Mesendoderm (in vitro differentiated cells): ENCODE measurements around the gene LCE2C.
"Not testable (repeated sequence)": the region's sequence is repeated elsewhere in the genome, so short reads cannot be mapped to it uniquely, and the experiment has no call there.

ENCODE experiments used
- DNase-seq: peaks from one replicate; pipeline ENCODE4 v3.0.0; 2013
- H2AK5ac ChIP-seq: 2 replicates; pipeline ENCODE4 v1.6.1; 2013; ENCODE audit warnings: low read length, inconsistent platforms
- H2BK120ac ChIP-seq: 2 replicates; pipeline ENCODE4 v1.6.1; 2013; ENCODE audit warnings: low read depth, mild to moderate bottlenecking, low read length, moderate library complexity, mixed read lengths
- H2BK15ac ChIP-seq: replicated peaks from 2 replicates; pipeline ENCODE4 v1.6.1; 2013; ENCODE audit warnings: low read depth, mild to moderate bottlenecking, moderate library complexity
- H2BK5ac ChIP-seq: 2 replicates; pipeline ENCODE4 v1.6.1; 2013; ENCODE audit warnings: low read length, inconsistent platforms
- H3K18ac ChIP-seq: 2 replicates; pipeline ENCODE4 v1.6.1; 2013; ENCODE audit warnings: mild to moderate bottlenecking, low read length, mixed read lengths
- H3K23ac ChIP-seq: one replicate; pipeline ENCODE4 v1.6.1; 2013; ENCODE audit warnings: low read length
- H3K27ac ChIP-seq: 2 replicates; pipeline ENCODE4 v1.5.1; 2013; ENCODE audit warnings: low read depth, mild to moderate bottlenecking, inconsistent platforms, low read length, moderate library complexity
- H3K27me3 ChIP-seq: 2 replicates; pipeline ENCODE4 v1.6.1; 2013; ENCODE audit warnings: low read length, control low read depth, mild to moderate bottlenecking, inconsistent platforms; ENCODE audit not compliant: insufficient read depth, poor library complexity
- H3K36me3 ChIP-seq: 2 replicates; pipeline ENCODE4 v1.6.1; 2013; ENCODE audit warnings: low read length, inconsistent platforms; ENCODE audit not compliant: control insufficient read depth, insufficient read depth
- H3K4ac ChIP-seq: one replicate; pipeline ENCODE4 v1.6.1; 2013; ENCODE audit warnings: low read depth, mild to moderate bottlenecking, low read length, moderate library complexity
- H3K4me1 ChIP-seq: 2 replicates; pipeline ENCODE4 v1.6.1; 2013; ENCODE audit warnings: low read depth, low read length, inconsistent platforms; ENCODE audit not compliant: control insufficient read depth
- H3K4me2 ChIP-seq: 2 replicates; pipeline ENCODE4 v1.6.1; 2013; ENCODE audit warnings: low read length
- H3K4me3 ChIP-seq: 2 replicates; pipeline ENCODE4 v1.5.1; 2013; ENCODE audit warnings: mild to moderate bottlenecking, low read length
- H3K56ac ChIP-seq: one replicate; pipeline ENCODE4 v1.6.1; 2013; ENCODE audit warnings: low read length
- H3K79me1 ChIP-seq: 2 replicates; pipeline ENCODE4 v1.6.1; 2013; ENCODE audit warnings: low read length, inconsistent platforms
- H3K79me2 ChIP-seq: 2 replicates; pipeline ENCODE4 v1.6.1; 2013; ENCODE audit warnings: mild to moderate bottlenecking, low read length; ENCODE audit not compliant: control insufficient read depth, insufficient read depth
- H3K9ac ChIP-seq: 2 replicates; pipeline ENCODE4 v1.6.1; 2013; ENCODE audit warnings: low read length, inconsistent platforms
- H4K5ac ChIP-seq: one replicate; pipeline ENCODE4 v1.6.1; 2013; ENCODE audit warnings: low read length
- H4K8ac ChIP-seq: one replicate; pipeline ENCODE4 v1.6.1; 2013; ENCODE audit warnings: low read depth, mild to moderate bottlenecking, control low read depth, low read length, moderate library complexity
- WGBS: extraction: QIAGEN DNeasy Blood & Tissue Kit; methylation state at CpG from one replicate; pipeline ENCODE4 v1.1.7; 2013; ENCODE audit warnings: low lambda C conversion rate, missing lambda C conversion rate; ENCODE audit not compliant: insufficient coverage; ENCODE audit errors: extremely low coverage; 5-methylcytosine and 5-hydroxymethylcytosine counted together

The LCE2C gene

DNA sequence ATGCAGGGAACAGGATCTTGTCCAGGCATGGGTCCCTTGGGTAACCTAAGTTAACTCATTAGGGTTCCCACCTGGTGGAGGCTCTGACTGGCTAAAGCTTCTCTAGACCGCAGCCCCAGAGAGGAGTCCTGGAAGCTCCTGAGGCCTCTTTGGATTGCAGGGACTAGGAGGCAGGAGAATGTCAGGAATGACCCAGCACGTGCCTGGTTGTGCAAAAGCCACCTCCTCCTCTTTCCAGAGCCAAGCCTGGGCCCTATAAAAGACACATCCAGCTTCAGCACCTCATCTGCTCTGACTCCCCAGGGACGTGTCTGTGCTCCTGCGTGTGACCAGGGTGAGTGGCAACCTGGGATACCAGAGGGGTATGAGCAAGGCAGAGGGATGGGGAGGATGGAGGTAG, 10.7 kb downstream of the LCE2C start, which contains the start of gene LCE2B:
LCE2B (plus strand) TSS at position 301 of the 400 bp plus-strand sequence. CDS start 721 bp downstream, outside the sequence.
- H3K9ac ChIP-seq, H4K5ac ChIP-seq, H3K27me3 ChIP-seq, H4K8ac ChIP-seq, H3K18ac ChIP-seq, H3K4ac ChIP-seq, H2BK15ac ChIP-seq, H2BK120ac ChIP-seq, H3K4me2 ChIP-seq, H3K23ac ChIP-seq, H3K56ac ChIP-seq, H3K4me1 ChIP-seq, H2BK5ac ChIP-seq, H3K4me3 ChIP-seq, H3K79me2 ChIP-seq, H3K27ac ChIP-seq, DNase-seq, H3K79me1 ChIP-seq, H3K36me3 ChIP-seq, H2AK5ac ChIP-seq: not testable (repeated sequence)
- no CpG with 5 or more reads among the region's 4 CpGs for WGBS

- Histone ChIP-seq H3K36me3 (no peaks in the 10 kb centered on the region), H3K79me2 (no peaks in the 10 kb centered on the region), H2BK15ac (no peak within 1 kb of the TSS), H2BK5ac (no peak within 1 kb of the TSS), H3K4me3 (no peak within 1 kb of the TSS), H3K56ac (no peak within 1 kb of the TSS), H3K4me1 (no peaks in the 10 kb centered on the region), H2AK5ac (no peak within 1 kb of the TSS), H3K27ac (no peak within 1 kb of the TSS), H3K4me2 (no peak within 1 kb of the TSS), H3K4ac (no peak within 1 kb of the TSS), H3K27me3 (no peaks in the 10 kb centered on the region), H3K79me1 (no peaks in the 10 kb centered on the region), H2BK120ac (no peak within 1 kb of the TSS), H4K8ac (no peak within 1 kb of the TSS), H3K9ac (no peak within 1 kb of the TSS), H3K23ac (no peak within 1 kb of the TSS), H4K5ac (no peak within 1 kb of the TSS), H3K18ac (no peak within 1 kb of the TSS)
- WGBS = no CpG with 5 or more reads among the region's 4 CpGs
- DNase-seq = no peak
Measured at GRCh38 chr1:152697701-152698600, 22.9 kb downstream of the LCE2C start, which contains the start of gene LCE2A. LCE2A (plus strand) TSS chr1:152698345; CDS start chr1:152698902, 557 bp downstream.

- Histone ChIP-seq H3K4ac (no peak overlapping the region), H4K8ac (no peak overlapping the region), H3K36me3 (no peaks in the 10 kb centered on the region), H3K4me1 (no peaks in the 10 kb centered on the region), H2BK120ac (no peak overlapping the region), H3K27me3 (no peaks in the 10 kb centered on the region), H3K27ac (no peak overlapping the region), H4K5ac (no peak overlapping the region), H3K4me2 (no peak overlapping the region), H3K4me3 (no peak overlapping the region), H2BK5ac (no peak overlapping the region), H3K79me2 (no peaks in the 10 kb centered on the region), H2AK5ac (no peak overlapping the region), H3K79me1 (no peaks in the 10 kb centered on the region), H2BK15ac (no peak overlapping the region), H3K9ac (no peak overlapping the region), H3K18ac (no peak overlapping the region), H3K56ac (no peak overlapping the region), H3K23ac (no peak overlapping the region)
- no peak for DNase-seq
- no CpG with 5 or more reads among the region's 4 CpGs for WGBS
Measured at GRCh38 chr1:152699746-152700145, 24.7 kb downstream of the LCE2C start.

- H3K4me3 ChIP-seq = no peak within 1 kb of the TSS
- H4K5ac ChIP-seq = no peak within 1 kb of the TSS
- no peaks in the 10 kb centered on the region for H3K4me1 ChIP-seq
- H2BK15ac ChIP-seq = no peak within 1 kb of the TSS
- H3K9ac ChIP-seq = no peak within 1 kb of the TSS
- H3K36me3 ChIP-seq = no peaks in the 10 kb centered on the region
- no peak within 1 kb of the TSS for H2BK120ac ChIP-seq
- no peak within 1 kb of the TSS for H3K56ac ChIP-seq
- H3K79me1 ChIP-seq = no peaks in the 10 kb centered on the region
- DNase-seq = no peak
- H4K8ac ChIP-seq = no peak within 1 kb of the TSS
- H3K27me3 ChIP-seq = no peaks in the 10 kb centered on the region
- no CpG with 5 or more reads among the region's 2 CpGs for WGBS
- H2AK5ac ChIP-seq = no peak within 1 kb of the TSS
- H3K4ac ChIP-seq = no peak within 1 kb of the TSS
- no peak within 1 kb of the TSS for H3K18ac ChIP-seq
- H2BK5ac ChIP-seq = no peak within 1 kb of the TSS
- H3K4me2 ChIP-seq = no peak within 1 kb of the TSS
- no peak within 1 kb of the TSS for H3K27ac ChIP-seq
- H3K23ac ChIP-seq = no peak within 1 kb of the TSS
- H3K79me2 ChIP-seq = no peaks in the 10 kb centered on the region
Measured at GRCh38 chr1:152707860-152708259, 32.8 kb downstream of the LCE2C start, which contains the start of gene LCE4A. LCE4A (plus strand) TSS chr1:152708160; CDS start chr1:152709076, 916 bp downstream.

GRCh38 chr1:152718238-152718637, 43.2 kb downstream of the LCE2C start:
- Histone ChIP-seq H3K79me2 (no peaks in the 10 kb centered on the region), H2BK5ac (no peak overlapping the region), H3K4me2 (no peak overlapping the region), H3K27me3 (no peaks in the 10 kb centered on the region), H3K27ac (no peak overlapping the region), H2BK120ac (no peak overlapping the region), H2BK15ac (no peak overlapping the region), H3K4ac (no peak overlapping the region), H3K18ac (no peak overlapping the region), H3K4me1 (no peaks in the 10 kb centered on the region), H4K5ac (no peak overlapping the region), H3K79me1 (no peaks in the 10 kb centered on the region), H3K56ac (no peak overlapping the region), H3K9ac (no peak overlapping the region), H4K8ac (no peak overlapping the region), H3K23ac (no peak overlapping the region), H2AK5ac (no peak overlapping the region), H3K4me3 (no peak overlapping the region), H3K36me3 (no peaks in the 10 kb centered on the region)
- DNase-seq = no peak

GRCh38 chr1:152725261-152725660, 50.2 kb downstream of the LCE2C start:
- Histone ChIP-seq H2AK5ac (no peak overlapping the region), H2BK15ac (no peak overlapping the region), H3K4ac (no peak overlapping the region), H3K36me3 (no peaks in the 10 kb centered on the region), H3K4me3 (no peak overlapping the region), H3K79me1 (no peaks in the 10 kb centered on the region), H3K18ac (no peak overlapping the region), H4K5ac (no peak overlapping the region), H3K23ac (no peak overlapping the region), H3K4me1 (no peaks in the 10 kb centered on the region), H4K8ac (no peak overlapping the region), H3K56ac (no peak overlapping the region), H3K27me3 (no peaks in the 10 kb centered on the region), H3K27ac (no peak overlapping the region), H2BK120ac (no peak overlapping the region), H3K79me2 (no peaks in the 10 kb centered on the region), H2BK5ac (no peak overlapping the region), H3K4me2 (no peak overlapping the region), H3K9ac (no peak overlapping the region)
- DNase-seq = no peak
